A549 (cell line): Measurements from ENCODE around the gene ENTPD2. TPM values are rescaled to one million over a fixed set of nuclear protein-coding genes. Genes with fewer than 3 reads are reported as not detected.

ENCODE experiments used
- ATAC-seq, 2 experiments: fragments of 200-7000 bp in 1 of 2; fragments of >200 bp in 1 of 2; cut with Nextera tagmentation in 1 of 2; cut with Tn5 transposase in 1 of 2; 3 replicates each; pipeline versions ENCODE4 v1.8.0 to v1.9.1; 2018 to 2020; ENCODE audit warnings: mild to moderate bottlenecking in 1 of 2, moderate library complexity in 1 of 2
- CTCF ChIA-PET: fragments of 300-600 bp; sonication (Branson Sonifier 250); formaldehyde crosslinking; extraction: SDS; loops from one replicate; lab custom pipeline; 2021; ENCODE audit warnings: antibody characterized with exemption, inconsistent platforms; lab: Yijun Ruan, JAX
- POLR2A ChIA-PET: fragments of 350-600 bp; formaldehyde crosslinking; extraction: SDS; loops from one replicate; lab custom pipeline; 2021; ENCODE audit warnings: antibody characterized with exemption, inconsistent platforms; lab: Yijun Ruan, JAX
- DNase-seq, 2 experiments: peaks; one replicate each; pipeline versions ENCODE4 v3.0.0 to v3.0.0-alpha.2; 2011 to 2016; ENCODE audit warnings: low read depth in 1 of 2, low spot score in 1 of 2
- FAIRE-seq: peaks from 2 replicates; lab custom pipeline; 2011; peaks lifted over from hg19 to GRCh38; lab: Jason Lieb, UNC
- H3K27ac ChIP-seq, 2 experiments: fragments of >200 bp; sonication (Bioruptor Twin); formaldehyde crosslinking; 3 replicates each; pipeline ENCODE4 v1.5.1; 2016 to 2017
- H3K4me1 ChIP-seq: fragments of >200 bp; sonication (Bioruptor Twin); formaldehyde crosslinking; 3 replicates; pipeline ENCODE4 v1.6.1; 2016
- H3K4me2 ChIP-seq: fragments of >200 bp; sonication (Bioruptor Twin); formaldehyde crosslinking; 3 replicates; pipeline ENCODE4 v1.6.1; 2016
- H3K4me3 ChIP-seq: fragments of >200 bp; sonication (Bioruptor Twin); formaldehyde crosslinking; 3 replicates; pipeline ENCODE4 v1.5.1; 2016
- H3K9me3 ChIP-seq: fragments of >200 bp; sonication (Bioruptor Twin); formaldehyde crosslinking; 3 replicates; pipeline ENCODE4 v1.6.1; 2016
- BCL3 ChIP-seq: fragments of >200 bp; sonication (Bioruptor Twin); formaldehyde crosslinking; IDR thresholded peaks from 3 replicates; pipeline ENCODE4 v1.6.1; 2016
- BHLHE40 ChIP-seq: IDR thresholded peaks from 2 replicates; pipeline ENCODE4 v1.6.1; 2012; ENCODE audit warnings: low read depth, low read length, inconsistent platforms
- CBX2 ChIP-seq: fragments of 200-600 bp; sonication (generic); IDR thresholded peaks from 2 replicates; pipeline ENCODE4 v1.6.1; 2016; ENCODE audit warnings: low read depth, mild to moderate bottlenecking, borderline replicate concordance
- CBX8 ChIP-seq: fragments of 200-600 bp; sonication (generic); IDR thresholded peaks from 2 replicates; pipeline ENCODE4 v1.6.1; 2016
- CHD2 ChIP-seq: fragments of 150-350 bp; IDR thresholded peaks from 2 replicates; pipeline ENCODE4 v1.6.1; 2014; ENCODE audit warnings: low read length; ENCODE audit not compliant: partially characterized antibody
- CHD4 ChIP-seq: fragments of 200-600 bp; sonication (generic); IDR thresholded peaks from 2 replicates; pipeline ENCODE4 v1.6.1; 2016; ENCODE audit warnings: antibody characterized with exemption, mild to moderate bottlenecking, borderline replicate concordance
- CTCF ChIP-seq: fragments of >200 bp; sonication (Bioruptor Twin); formaldehyde crosslinking; IDR thresholded peaks from 3 replicates; pipeline ENCODE4 v1.5.1; 2016
- ESRRA ChIP-seq: fragments of 150-350 bp; IDR thresholded peaks from 2 replicates; pipeline ENCODE4 v1.6.1; 2014; ENCODE audit warnings: mild to moderate bottlenecking, low read length, borderline replicate concordance
- FOSL2 ChIP-seq, 2 experiments: fragments of 450-650 bp in 1 of 2; fragments of >200 bp in 1 of 2; sonication (Bioruptor Twin) in 1 of 2; formaldehyde crosslinking; IDR thresholded peaks; 2 replicates each; pipeline versions ENCODE4 v1.5.0 to v1.6.1; 2016 to 2020; ENCODE audit warnings: mild to moderate bottlenecking in 1 of 2, moderate library complexity in 1 of 2
- FOXS1 ChIP-seq: fragments of 250-450 bp; sonication (Bioruptor Pico); IDR thresholded peaks from 2 replicates; pipeline ENCODE4 v1.5.0; 2020; ENCODE audit warnings: mild to moderate bottlenecking, moderate library complexity
- GATA3 ChIP-seq: IDR thresholded peaks from 2 replicates; pipeline ENCODE4 v1.6.1; 2012; ENCODE audit warnings: borderline replicate concordance
- HES2 ChIP-seq: fragments of >200 bp; sonication (Bioruptor Twin); formaldehyde crosslinking; IDR thresholded peaks from 2 replicates; pipeline ENCODE4 v1.6.1; 2016
- HEYL ChIP-seq: fragments of 250-450 bp; sonication (Bioruptor Pico); IDR thresholded peaks from 2 replicates; pipeline ENCODE4 v1.8.0; 2021; ENCODE audit warnings: mild to moderate bottlenecking, moderate library complexity
- HOXB5 ChIP-seq: fragments of 250-450 bp; sonication (Bioruptor Pico); IDR thresholded peaks from 2 replicates; pipeline ENCODE4 v1.5.0; 2020; ENCODE audit warnings: mild to moderate bottlenecking, moderate library complexity
- JUN ChIP-seq, 2 experiments: fragments of >200 bp; sonication (Bioruptor Twin); formaldehyde crosslinking; IDR thresholded peaks; 2 replicates in 1 of 2; 3 replicates in 1 of 2; pipeline ENCODE4 v1.6.1; 2016 to 2017
- KDM1A ChIP-seq: fragments of 200-600 bp; sonication (generic); IDR thresholded peaks from 2 replicates; pipeline ENCODE4 v1.6.1; 2016; ENCODE audit warnings: low read depth, mild to moderate bottlenecking
- MAX ChIP-seq: IDR thresholded peaks from 2 replicates; pipeline ENCODE4 v1.6.1; 2012
- MYC ChIP-seq: IDR thresholded peaks from 2 replicates; pipeline ENCODE4 v1.6.1; 2012; ENCODE audit warnings: mild to moderate bottlenecking, inconsistent platforms, low read length, improper control_type of control experiment, borderline replicate concordance
- NFE2L2 ChIP-seq: fragments of 150-350 bp; conservative IDR thresholded peaks from 2 replicates; pipeline ENCODE4 v1.6.1; 2014; ENCODE audit warnings: low read length
- NPAS2 ChIP-seq: fragments of 250-450 bp; sonication (Bioruptor Pico); IDR thresholded peaks from 2 replicates; pipeline ENCODE4 v1.8.0; 2022; ENCODE audit warnings: mild to moderate bottlenecking, moderate library complexity, borderline replicate concordance
- PHF8 ChIP-seq: fragments of 200-600 bp; sonication (generic); IDR thresholded peaks from 2 replicates; pipeline ENCODE4 v1.6.1; 2016; ENCODE audit warnings: low read depth, mild to moderate bottlenecking, antibody characterized with exemption, moderate library complexity, borderline replicate concordance
- POLR2A ChIP-seq: IDR thresholded peaks from 2 replicates; pipeline ENCODE4 v1.6.1; 2012; ENCODE audit warnings: mild to moderate bottlenecking, low read length
- RAD21 ChIP-seq, 2 experiments: fragments of >200 bp in 1 of 2; sonication (Bioruptor Twin) in 1 of 2; formaldehyde crosslinking in 1 of 2; IDR thresholded peaks in 1 of 2; conservative IDR thresholded peaks in 1 of 2; 2 replicates in 1 of 2; 3 replicates in 1 of 2; pipeline ENCODE4 v1.6.1; 2012 to 2018; ENCODE audit warnings: inconsistent platforms in 1 of 2
- RFX5 ChIP-seq: fragments of 450-650 bp; IDR thresholded peaks from 2 replicates; pipeline ENCODE4 v1.7.1; 2014; ENCODE audit warnings: antibody characterized with exemption, mild to moderate bottlenecking, moderate library complexity
- TFCP2L1 ChIP-seq: fragments of 250-450 bp; sonication (Bioruptor Pico); IDR thresholded peaks from 2 replicates; pipeline ENCODE4 v1.5.0; 2021; ENCODE audit warnings: mild to moderate bottlenecking
- ZC3H11A ChIP-seq: fragments of 450-650 bp; IDR thresholded peaks from 2 replicates; pipeline ENCODE4 v1.6.1; 2014; ENCODE audit warnings: antibody characterized with exemption, mild to moderate bottlenecking
- ZFP36 ChIP-seq: fragments of 450-650 bp; IDR thresholded peaks from 2 replicates; pipeline ENCODE4 v1.6.1; 2014; ENCODE audit warnings: borderline replicate concordance; ENCODE audit not compliant: partially characterized antibody
- ZNF302 ChIP-seq: fragments of 250-450 bp; sonication (Bioruptor Pico); IDR thresholded peaks from 2 replicates; pipeline ENCODE4 v1.9.0; 2021; ENCODE audit warnings: inconsistent platforms, mild to moderate bottlenecking, moderate library complexity
- ZSCAN20 ChIP-seq: fragments of 250-450 bp; sonication (Bioruptor Pico); IDR thresholded peaks from 2 replicates; pipeline ENCODE4 v1.8.0; 2022; ENCODE audit warnings: mild to moderate bottlenecking, moderate library complexity
- WGBS: methylation state at CpG from one replicate; pipeline ENCODE4 v1.1.6; 2017; ENCODE audit errors: missing lambda C conversion rate; 5-methylcytosine and 5-hydroxymethylcytosine counted together
- polyA plus RNA-seq, 4 experiments: library from polyadenylated mRNA; depleted of rRNA in 3 of 4; stranded (reverse); fragments of >200 nt; fragmentation: RNase III in 1 of 4; extraction: RNeasy Plus Mini Kit Qiagen cat#74134 plus additional on column Dnase treatment in 1 of 4; gene quantifications; 2 replicates in 3 of 4; 3 replicates in 1 of 4; pipeline ENCODE4 v1.2.3, GENCODE V29; 2011 to 2017
- TF ChIP-seq, protein P1 (sequence below): fragments of 250-450 bp; sonication (Bioruptor Pico); IDR thresholded peaks from 2 replicates; pipeline ENCODE4 v1.5.0; 2020; ENCODE audit warnings: low read depth, mild to moderate bottlenecking, moderate library complexity
- TF ChIP-seq, protein P2 (sequence below): IDR thresholded peaks from 2 replicates; pipeline ENCODE4 v1.6.1; 2012; ENCODE audit warnings: low read depth, borderline replicate concordance
- TF ChIP-seq, protein P3 (sequence below): fragments of 450-650 bp; IDR thresholded peaks from 2 replicates; pipeline ENCODE4 v1.6.1; 2014; ENCODE audit warnings: antibody characterized with exemption
- TF ChIP-seq, protein P4 (sequence below): IDR thresholded peaks from 2 replicates; pipeline ENCODE4 v1.6.1; 2012

Gene ENTPD2
- polyA plus RNA-seq, 2 of the 4 experiments (the other 2 are of a cell fraction), result 0.75 to 1.2 TPM

- WGBS, result 2% methylated on average over 7 of the region's 101 CpGs
- POLR2A ChIA-PET, result interaction anchor here (0.6 to 2.5 kb wide), 20 partner anchors 9 to 156 kb away, joined by 3 to 19 read pairs (median 4); partner anchors contain the start of genes DPP7, NPDC1, PAXX and SAPCD2
- CTCF ChIA-PET, result interaction anchor here (0.8 to 24.0 kb wide), 18 partner anchors 10 to 298 kb away, joined by 3 to 321 read pairs (median 6); partner anchors contain the start of genes FUT7, NPDC1, RNF224 and SAPCD2
- H3K9me3 ChIP-seq, result no peaks in the 10 kb centered on the region
- peak within 1 kb of the TSS; percentile 88 for H3K4me3 ChIP-seq
- H3K4me2 ChIP-seq, result peak within 1 kb of the TSS; percentile 99
- FAIRE-seq, result peak; percentile 77
- peaks cover 41% of the 10 kb centered on the region for H3K4me1 ChIP-seq
- ATAC-seq, result peak; percentile 79 to 89
- H3K27ac ChIP-seq, result peak within 1 kb of the TSS; percentile 95 to 100
- peak; percentile 94 to 100 for DNase-seq
- TF ChIP-seq CBX2 (no peak), JUN (IDR thresholded peaks at IDR 0.05) (peak; percentile 73 to 89; a peak in 3 of 5 replicates), NFE2L2 (no peak), CTCF (no peak), MAX (peak; percentile 96), HOXB5 (CRISPR knock-in tag) (no peak), HES2 (no peak), FOSL2 (IDR thresholded peaks at IDR 0.05) (no peak), FOSL2 (CRISPR knock-in tag; IDR thresholded peaks at IDR 0.05) (no peak), KDM1A (no peak), PHF8 (peak; percentile 44; the same call in 1 of the 2 replicates), ZSCAN20 (CRISPR knock-in tag) (no peak), BHLHE40 (no peak), HEYL (CRISPR knock-in tag) (no peak), GATA3 (no peak), ESRRA (no peak), NPAS2 (CRISPR knock-in tag) (no peak), ZFP36 (no peak), MYC (peak; percentile 98), POLR2A (peak; percentile 89), CBX8 (no peak), BCL3 (0 out of 3 replicates have a peak, but pooled peaks have one; percentile 36), ZNF302 (CRISPR knock-in tag) (no peak), ZC3H11A (no peak), CHD2 (no peak), FOXS1 (CRISPR knock-in tag) (no peak), RFX5 (no peak), CHD4 (no peak), TFCP2L1 (CRISPR knock-in tag) (no peak), RAD21 (conservative IDR thresholded peaks at IDR 0.05 in 1 of 2, IDR thresholded peaks at IDR 0.05 in 1 of 2) (no peak)
- TF ChIP-seq, protein P1, sequence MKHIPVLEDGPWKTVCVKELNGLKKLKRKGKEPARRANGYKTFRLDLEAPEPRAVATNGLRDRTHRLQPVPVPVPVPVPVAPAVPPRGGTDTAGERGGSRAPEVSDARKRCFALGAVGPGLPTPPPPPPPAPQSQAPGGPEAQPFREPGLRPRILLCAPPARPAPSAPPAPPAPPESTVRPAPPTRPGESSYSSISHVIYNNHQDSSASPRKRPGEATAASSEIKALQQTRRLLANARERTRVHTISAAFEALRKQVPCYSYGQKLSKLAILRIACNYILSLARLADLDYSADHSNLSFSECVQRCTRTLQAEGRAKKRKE, result no peak
- TF ChIP-seq, protein P2, sequence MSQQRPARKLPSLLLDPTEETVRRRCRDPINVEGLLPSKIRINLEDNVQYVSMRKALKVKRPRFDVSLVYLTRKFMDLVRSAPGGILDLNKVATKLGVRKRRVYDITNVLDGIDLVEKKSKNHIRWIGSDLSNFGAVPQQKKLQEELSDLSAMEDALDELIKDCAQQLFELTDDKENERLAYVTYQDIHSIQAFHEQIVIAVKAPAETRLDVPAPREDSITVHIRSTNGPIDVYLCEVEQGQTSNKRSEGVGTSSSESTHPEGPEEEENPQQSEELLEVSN, result peak; percentile 67
- TF ChIP-seq, protein P3, sequence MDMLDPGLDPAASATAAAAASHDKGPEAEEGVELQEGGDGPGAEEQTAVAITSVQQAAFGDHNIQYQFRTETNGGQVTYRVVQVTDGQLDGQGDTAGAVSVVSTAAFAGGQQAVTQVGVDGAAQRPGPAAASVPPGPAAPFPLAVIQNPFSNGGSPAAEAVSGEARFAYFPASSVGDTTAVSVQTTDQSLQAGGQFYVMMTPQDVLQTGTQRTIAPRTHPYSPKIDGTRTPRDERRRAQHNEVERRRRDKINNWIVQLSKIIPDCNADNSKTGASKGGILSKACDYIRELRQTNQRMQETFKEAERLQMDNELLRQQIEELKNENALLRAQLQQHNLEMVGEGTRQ, result peak; percentile 91
- TF ChIP-seq, protein P4, sequence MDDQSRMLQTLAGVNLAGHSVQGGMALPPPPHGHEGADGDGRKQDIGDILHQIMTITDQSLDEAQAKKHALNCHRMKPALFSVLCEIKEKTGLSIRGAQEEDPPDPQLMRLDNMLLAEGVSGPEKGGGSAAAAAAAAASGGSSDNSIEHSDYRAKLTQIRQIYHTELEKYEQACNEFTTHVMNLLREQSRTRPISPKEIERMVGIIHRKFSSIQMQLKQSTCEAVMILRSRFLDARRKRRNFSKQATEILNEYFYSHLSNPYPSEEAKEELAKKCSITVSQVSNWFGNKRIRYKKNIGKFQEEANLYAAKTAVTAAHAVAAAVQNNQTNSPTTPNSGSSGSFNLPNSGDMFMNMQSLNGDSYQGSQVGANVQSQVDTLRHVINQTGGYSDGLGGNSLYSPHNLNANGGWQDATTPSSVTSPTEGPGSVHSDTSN, result no peak
Measured at GRCh38 chr9:137086531-137087408, 32.9 kb upstream of the ENTPD2 start, which contains the start of gene MAN1B1. MAN1B1 (plus strand) TSS chr9:137086985; CDS start chr9:137087000, 15 bp downstream.
